ENCODE results near the gene GCKR. TPM values are rescaled to one million over a fixed set of nuclear protein-coding genes. Genes with fewer than 3 reads are reported as not detected.

The GCKR gene
- total RNA-seq, 1 experiment from 2014 or later, result not detected

GRCh38 chr2:27494284-27494943 is 2.2 kb upstream of the GCKR start:
- no peaks in the 10 kb centered on the region for H3K9me3 ChIP-seq (ENCODE audit: control insufficient read depth in 1 of 2, insufficient read depth in 1 of 2, low read depth in 1 of 2, low read length in 2 of 2)
- peak overlapping the region; percentile 40 to 55 for H3K4me3 ChIP-seq (replicated peaks in 1 of 2; ENCODE audit: low read depth in 1 of 2, low read length in 2 of 2)
- ChIA-PET POLR2A (no interaction called here), RAD21 (ENCODE audit: low non-redundant PET in 1 of 2, low total read pairs in 2 of 2, uncharacterized antibody in 2 of 2, unreplicated experiment in 2 of 2) (no interaction called here), CTCF (no interaction called here)
- H2AFZ ChIP-seq (ENCODE audit: low read depth, low read length, poor library complexity, severe bottlenecking), result no peak overlapping the region
- H3K9me2 ChIP-seq (ENCODE audit: insufficient read depth), result no peaks in the 10 kb centered on the region
- H3K36me3 ChIP-seq (ENCODE audit: control insufficient read depth in 1 of 2, insufficient read depth in 2 of 2, low read length in 2 of 2), result no peaks in the 10 kb centered on the region
- DNase-seq (ENCODE audit: low read depth, low spot score) (no peak), ATAC-seq (peak; percentile 10)
- peaks cover 0 to 17% of the 10 kb centered on the region in 2 experiments; a peak in 3 of 4 replicates for H3K4me1 ChIP-seq (ENCODE audit: control insufficient read depth in 1 of 2, insufficient read depth in 2 of 2, low read length in 2 of 2)
- no TSS peak for BruUV-seq (replicated peaks)
- no peak; the same call in none of the 2 replicates for TF ChIP-seq EGR1 (IDR thresholded peaks at IDR 0.05; ENCODE audit: low read depth)
- H3K27ac ChIP-seq (ENCODE audit: low read depth, low read length), result no peak overlapping the region; the same call in 1 of the 2 replicates
- peak overlapping the region; percentile 76 for H3K4me2 ChIP-seq (ENCODE audit: low read length)
- peak overlapping the region; percentile 50 for H3K9ac ChIP-seq (ENCODE audit: low read length)
- intact Hi-C loops (cut with micrococcal nuclease), result no loop called here
- no peaks in the 10 kb centered on the region for H4K20me1 ChIP-seq (ENCODE audit: insufficient read depth)
- peaks cover 8% of the 10 kb centered on the region; the same call in 1 of the 2 replicates for H3K27me3 ChIP-seq (ENCODE audit: insufficient read depth, low read length)
- no peaks in the 10 kb centered on the region for H3K79me2 ChIP-seq (ENCODE audit: insufficient read depth, low read length)

GRCh38 chr2:27494944-27495554 is 1.6 kb upstream of the GCKR start, which contains the start of gene FNDC4:
Gene FNDC4, minus strand, starts transcription at chr2:27495200. Its CDS starts 521 bp downstream, at chr2:27494679.
- BruUV-seq (replicated peaks), result no TSS peak
- no peaks in the 10 kb centered on the region for H3K9me3 ChIP-seq (ENCODE audit: control insufficient read depth in 1 of 2, insufficient read depth in 1 of 2, low read depth in 1 of 2, low read length in 2 of 2)
- no peaks in the 10 kb centered on the region for H3K9me2 ChIP-seq (ENCODE audit: insufficient read depth)
- no peaks in the 10 kb centered on the region for H3K79me2 ChIP-seq (ENCODE audit: insufficient read depth, low read length)
- no peak within 1 kb of the TSS; the same call in 1 of the 2 replicates for H3K27ac ChIP-seq (ENCODE audit: low read depth, low read length)
- H2AFZ ChIP-seq (ENCODE audit: low read depth, low read length, poor library complexity, severe bottlenecking), result peak within 1 kb of the TSS; percentile 67
- DNase-seq (ENCODE audit: low read depth, low spot score) (no peak), ATAC-seq (peak; percentile 71)
- H3K4me3 ChIP-seq (replicated peaks in 1 of 2; ENCODE audit: low read depth in 1 of 2, low read length in 2 of 2), result peak within 1 kb of the TSS; percentile 40 to 55
- H3K36me3 ChIP-seq (ENCODE audit: control insufficient read depth in 1 of 2, insufficient read depth in 2 of 2, low read length in 2 of 2), result no peaks in the 10 kb centered on the region
- peaks cover 8% of the 10 kb centered on the region; the same call in 1 of the 2 replicates for H3K27me3 ChIP-seq (ENCODE audit: insufficient read depth, low read length)
- ChIA-PET CTCF (no interaction called here), RAD21 (ENCODE audit: low non-redundant PET in 1 of 2, low total read pairs in 2 of 2, uncharacterized antibody in 2 of 2, unreplicated experiment in 2 of 2) (no interaction called here), POLR2A (no interaction called here)
- H4K20me1 ChIP-seq (ENCODE audit: insufficient read depth), result no peaks in the 10 kb centered on the region
- no peak for TF ChIP-seq REST (IDR thresholded peaks at IDR 0.05; ENCODE audit: low read depth)
- peak; percentile 31; the same call in 1 of the 2 replicates for TF ChIP-seq ZFX (IDR thresholded peaks at IDR 0.05)
- TF ChIP-seq POLR2AphosphoS5 (IDR thresholded peaks at IDR 0.05; ENCODE audit: low read depth, low read length), result peak; percentile 43; the same call in 1 of the 2 replicates
- no peak for TF ChIP-seq ELF1 (IDR thresholded peaks at IDR 0.05; ENCODE audit: borderline replicate concordance, low read depth)
- peak; percentile 48; the same call in 1 of the 2 replicates for TF ChIP-seq EGR1 (IDR thresholded peaks at IDR 0.05; ENCODE audit: low read depth)
- peak within 1 kb of the TSS; percentile 50 for H3K9ac ChIP-seq (ENCODE audit: low read length)
- H3K4me2 ChIP-seq (ENCODE audit: low read length), result peak within 1 kb of the TSS; percentile 76
- intact Hi-C loops (cut with micrococcal nuclease), result no loop called here
- H3K4me1 ChIP-seq (ENCODE audit: control insufficient read depth in 1 of 2, insufficient read depth in 2 of 2, low read length in 2 of 2), result peaks cover 0 to 14% of the 10 kb centered on the region in 2 experiments; a peak in 3 of 4 replicates

Data from HCT116 (cell line).